Neutrophil (primary cell): ENCODE results near the gene CENPK.

Experiments
- H3K27ac ChIP-seq: fragments of 200-600 bp; sonication (generic); 2 replicates; pipeline ENCODE4 v1.5.1; 2016; ENCODE audit warnings: mild to moderate bottlenecking, moderate library complexity
- H3K27me3 ChIP-seq: fragments of 200-600 bp; sonication (generic); 2 replicates; pipeline ENCODE4 v1.6.0; 2016; ENCODE audit warnings: mild to moderate bottlenecking
- H3K36me3 ChIP-seq: fragments of 200-600 bp; sonication (generic); 2 replicates; pipeline ENCODE4 v1.5.1; 2017
- H3K4me1 ChIP-seq, 2 experiments: fragments of 200-600 bp in 1 of 2; sonication (generic) in 1 of 2; 1 replicate in 1 of 2; 2 replicates in 1 of 2; pipeline versions ENCODE4 v1.5.1 to v1.6.1; 2013 to 2016; ENCODE audit warnings: low read depth in 1 of 2, low read length in 1 of 2, mild to moderate bottlenecking in 1 of 2, moderate library complexity in 1 of 2; ENCODE audit not compliant: control insufficient read depth in 1 of 2, insufficient read depth in 1 of 2
- H3K4me3 ChIP-seq, 2 experiments: fragments of 200-600 bp in 1 of 2; sonication (generic) in 1 of 2; 1 replicate in 1 of 2; 2 replicates in 1 of 2; pipeline ENCODE4 v1.5.1; 2013 to 2016; ENCODE audit warnings: low read depth in 1 of 2, low read length in 1 of 2, mild to moderate bottlenecking in 1 of 2, moderate library complexity in 1 of 2
- H3K9me3 ChIP-seq: fragments of 200-600 bp; sonication (generic); 2 replicates; pipeline ENCODE4 v1.5.1; 2016
- TF ChIP-seq, protein P1 (sequence below): fragments of 200-600 bp; sonication (generic); IDR thresholded peaks from 2 replicates; pipeline ENCODE4 v1.5.1; 2016; ENCODE audit warnings: antibody characterized with exemption

The CENPK gene

DNA sequence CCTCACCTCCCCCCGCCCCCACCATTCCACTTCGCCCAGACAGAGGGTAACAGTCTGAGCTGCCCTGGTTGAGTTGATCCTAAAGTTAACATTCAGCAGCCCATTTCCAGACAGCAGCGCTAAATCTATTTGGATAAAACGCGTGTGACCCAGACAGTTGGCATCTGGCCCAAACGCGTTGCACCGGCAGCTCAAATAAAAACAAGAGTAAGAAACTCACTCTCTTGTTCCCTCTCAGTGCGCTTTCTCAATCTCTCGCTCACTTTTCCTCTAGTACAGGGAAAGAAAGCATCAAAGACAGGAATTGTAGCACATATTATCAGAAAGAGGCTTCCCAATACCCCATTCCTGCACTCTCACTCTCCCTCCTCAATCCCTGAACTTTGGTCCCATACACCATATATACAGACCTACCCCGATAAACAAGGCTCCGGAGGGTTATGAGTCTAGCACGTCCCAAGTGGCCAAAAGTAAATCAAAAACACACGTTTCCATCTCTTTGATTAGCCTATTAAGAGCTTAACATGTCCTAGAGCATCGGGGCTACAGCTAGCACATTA is 82.6 kb downstream of the CENPK start:
- peaks cover 23 to 29% of the 10 kb centered on the region in 2 experiments for H3K4me1 ChIP-seq
- no peaks in the 10 kb centered on the region for H3K36me3 ChIP-seq
- peak overlapping the region; percentile 34 to 60 for H3K4me3 ChIP-seq
- TF ChIP-seq, protein P1, sequence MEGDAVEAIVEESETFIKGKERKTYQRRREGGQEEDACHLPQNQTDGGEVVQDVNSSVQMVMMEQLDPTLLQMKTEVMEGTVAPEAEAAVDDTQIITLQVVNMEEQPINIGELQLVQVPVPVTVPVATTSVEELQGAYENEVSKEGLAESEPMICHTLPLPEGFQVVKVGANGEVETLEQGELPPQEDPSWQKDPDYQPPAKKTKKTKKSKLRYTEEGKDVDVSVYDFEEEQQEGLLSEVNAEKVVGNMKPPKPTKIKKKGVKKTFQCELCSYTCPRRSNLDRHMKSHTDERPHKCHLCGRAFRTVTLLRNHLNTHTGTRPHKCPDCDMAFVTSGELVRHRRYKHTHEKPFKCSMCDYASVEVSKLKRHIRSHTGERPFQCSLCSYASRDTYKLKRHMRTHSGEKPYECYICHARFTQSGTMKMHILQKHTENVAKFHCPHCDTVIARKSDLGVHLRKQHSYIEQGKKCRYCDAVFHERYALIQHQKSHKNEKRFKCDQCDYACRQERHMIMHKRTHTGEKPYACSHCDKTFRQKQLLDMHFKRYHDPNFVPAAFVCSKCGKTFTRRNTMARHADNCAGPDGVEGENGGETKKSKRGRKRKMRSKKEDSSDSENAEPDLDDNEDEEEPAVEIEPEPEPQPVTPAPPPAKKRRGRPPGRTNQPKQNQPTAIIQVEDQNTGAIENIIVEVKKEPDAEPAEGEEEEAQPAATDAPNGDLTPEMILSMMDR = no peak
- no peak overlapping the region for H3K27ac ChIP-seq
- H3K27me3 ChIP-seq = peaks cover 51% of the 10 kb centered on the region
- H3K9me3 ChIP-seq = no peaks in the 10 kb centered on the region

DNA sequence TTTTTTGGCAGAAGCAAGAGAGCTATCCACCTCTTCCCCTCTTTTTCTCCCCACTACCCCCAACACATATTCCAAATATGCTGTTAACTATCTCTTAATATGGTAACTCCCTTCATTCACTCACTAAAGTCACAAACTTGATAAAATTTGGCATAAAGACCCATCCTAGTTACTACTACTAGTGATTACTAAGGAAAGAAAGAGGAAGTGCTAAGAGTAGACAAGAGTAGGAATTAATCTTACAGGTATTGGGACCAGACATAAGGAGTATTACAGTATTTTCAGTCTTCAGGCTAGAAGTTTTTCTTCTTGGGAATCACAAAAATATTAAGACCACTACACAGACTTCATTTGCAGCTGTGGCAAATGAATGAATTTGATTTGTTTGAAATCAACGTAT is 83.4 kb downstream of the CENPK start:
- TF ChIP-seq, protein P1 = no peak
- no peak overlapping the region for H3K4me3 ChIP-seq
- no peak overlapping the region for H3K27ac ChIP-seq
- peaks cover 51% of the 10 kb centered on the region for H3K27me3 ChIP-seq
- peaks cover 23 to 29% of the 10 kb centered on the region in 2 experiments for H3K4me1 ChIP-seq
- H3K9me3 ChIP-seq = no peaks in the 10 kb centered on the region
- no peaks in the 10 kb centered on the region for H3K36me3 ChIP-seq

DNA sequence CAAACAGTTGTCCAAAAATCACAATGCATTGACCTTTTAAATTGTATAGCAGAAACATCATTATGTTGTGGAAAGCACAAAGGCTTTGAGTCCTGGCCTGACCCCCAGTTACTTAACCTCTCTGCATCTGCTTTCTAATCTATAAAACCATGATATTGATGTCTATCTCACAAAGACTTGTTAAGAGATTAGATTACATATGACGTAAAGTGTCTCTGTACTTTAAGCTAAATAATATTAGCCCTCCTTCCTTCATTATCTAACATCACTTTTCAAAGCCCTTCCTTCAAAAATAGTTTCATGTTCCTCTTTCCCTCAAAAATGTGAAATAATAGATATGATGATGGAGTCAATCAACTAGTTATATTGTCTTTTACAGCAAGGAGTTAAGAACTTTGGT is 84.6 kb downstream of the CENPK start:
- Histone ChIP-seq H3K36me3 (no peaks in the 10 kb centered on the region), H3K4me3 (no peak overlapping the region), H3K9me3 (no peaks in the 10 kb centered on the region), H3K27ac (no peak overlapping the region), H3K4me1 (peaks cover 21 to 29% of the 10 kb centered on the region in 2 experiments), H3K27me3 (peaks cover 48% of the 10 kb centered on the region)
- TF ChIP-seq, protein P1 = no peak

DNA sequence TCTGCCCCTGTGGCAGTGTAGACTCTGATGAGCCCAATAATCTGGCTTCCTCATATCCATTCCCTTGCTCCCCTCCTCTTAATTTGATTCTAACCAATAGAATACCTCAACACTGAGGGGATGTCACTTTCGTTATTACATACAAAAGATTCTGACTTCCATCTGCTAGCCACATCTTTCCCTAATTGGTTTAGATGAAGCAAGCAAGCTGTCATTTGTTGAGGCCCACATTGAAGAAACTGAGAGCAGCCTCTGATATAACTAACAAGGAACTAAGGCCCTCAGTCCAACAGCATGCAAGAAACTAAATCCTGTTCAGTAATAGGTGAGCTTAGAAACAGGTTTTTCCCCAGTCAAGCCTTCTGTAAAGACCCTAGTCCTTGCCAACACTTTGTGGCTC is 87.1 kb downstream of the CENPK start:
- Histone ChIP-seq H3K4me1 (peaks cover 9 to 10% of the 10 kb centered on the region in 2 experiments), H3K27ac (no peak overlapping the region), H3K4me3 (no peak overlapping the region), H3K9me3 (no peaks in the 10 kb centered on the region), H3K36me3 (no peaks in the 10 kb centered on the region), H3K27me3 (peaks cover 31% of the 10 kb centered on the region)
- TF ChIP-seq, protein P1 = no peak

DNA sequence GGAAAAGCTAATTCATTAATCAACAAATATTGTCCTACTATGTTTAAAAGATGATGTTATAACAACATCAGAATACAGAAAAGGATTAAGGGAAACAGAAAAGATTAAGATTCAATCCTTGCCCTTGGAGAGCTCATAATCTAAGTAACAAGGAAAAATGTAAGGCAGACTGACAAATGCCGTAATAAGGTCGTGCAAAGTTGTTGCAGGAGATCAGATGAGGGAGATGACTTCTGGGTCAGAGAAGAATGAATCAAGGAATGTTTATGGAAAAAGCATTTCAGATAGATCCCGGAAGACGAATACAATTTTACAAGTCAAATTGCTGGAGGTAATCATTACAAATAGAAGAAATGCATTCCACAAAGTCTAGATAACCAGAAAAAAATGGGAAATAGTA is 87.6 kb downstream of the CENPK start:
- Histone ChIP-seq H3K36me3 (no peaks in the 10 kb centered on the region), H3K4me1 (peaks cover 4% of the 10 kb centered on the region in 2 experiments), H3K27ac (no peak overlapping the region), H3K9me3 (no peaks in the 10 kb centered on the region), H3K4me3 (no peak overlapping the region), H3K27me3 (peaks cover 26% of the 10 kb centered on the region)
- TF ChIP-seq, protein P1 = no peak
